SH-SY5Y (cell line): Measurements from ENCODE around the gene IGF2R.

Experiments used
- GATA2 ChIP-seq: IDR thresholded peaks from 2 replicates; pipeline ENCODE4 v1.6.1; 2011; ENCODE audit warnings: mild to moderate bottlenecking, low read depth, low read length
- GATA3 ChIP-seq: IDR thresholded peaks from 2 replicates; pipeline ENCODE4 v1.6.1; 2011; ENCODE audit warnings: low read depth, mild to moderate bottlenecking, low read length, moderate library complexity

GRCh38 chr6:160005861-160006540 is 37.1 kb downstream of the IGF2R start:
- no peak for TF ChIP-seq GATA2
- TF ChIP-seq GATA3: no peak
